Mononuclear cell (primary cell): ENCODE measurements around the gene ATP6AP1. TPM values are rescaled to one million over a fixed set of nuclear protein-coding genes. Genes with fewer than 3 reads are reported as not detected.

ENCODE experiments used
- H3K27me3 ChIP-seq: 2 replicates; pipeline ENCODE4 v1.6.0; 2011; ENCODE audit warnings: low read length, control low read depth; ENCODE audit not compliant: insufficient read depth
- H3K4me1 ChIP-seq: 2 replicates; pipeline ENCODE4 v1.5.1; 2011; ENCODE audit warnings: mild to moderate bottlenecking, low read length, control low read depth; ENCODE audit not compliant: insufficient read depth
- H3K4me3 ChIP-seq: 2 replicates; pipeline ENCODE4 v1.5.1; 2011; ENCODE audit warnings: mild to moderate bottlenecking, low read length, moderate library complexity
- H3K9me3 ChIP-seq: 2 replicates; pipeline ENCODE4 v1.5.1; 2011; ENCODE audit warnings: low read depth, mild to moderate bottlenecking, control low read depth, low read length
- total RNA-seq: library from RNA; depleted of rRNA; stranded (reverse); fragments of >200 nt; gene quantifications from one replicate; pipeline ENCODE4 v1.2.3, GENCODE V29; 2012

Gene ATP6AP1
- total RNA-seq, 1 donor, result 47.9 TPM

DNA sequence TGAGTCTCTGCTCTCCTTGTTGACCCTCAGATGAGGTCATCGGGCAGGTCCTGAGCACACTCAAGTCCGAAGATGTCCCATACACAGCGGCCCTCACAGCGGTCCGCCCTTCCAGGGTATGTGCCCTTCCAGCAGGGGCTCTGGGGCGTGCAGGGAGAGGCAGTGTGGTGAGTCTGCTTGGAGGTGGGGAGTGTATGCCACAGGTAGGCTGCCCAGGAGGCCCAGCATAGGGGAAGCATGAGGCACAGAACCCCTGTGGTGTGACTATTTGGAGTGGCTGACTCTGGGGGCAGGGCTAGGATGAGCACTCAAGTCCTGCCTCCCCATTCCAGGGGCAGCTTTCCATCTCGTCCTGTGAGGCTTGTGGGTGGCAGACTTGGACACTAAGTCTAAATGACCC lies 5.1 kb downstream of the ATP6AP1 start:
- Histone ChIP-seq H3K4me1 (peaks cover 37% of the 10 kb centered on the region), H3K27me3 (no peaks in the 10 kb centered on the region)

DNA sequence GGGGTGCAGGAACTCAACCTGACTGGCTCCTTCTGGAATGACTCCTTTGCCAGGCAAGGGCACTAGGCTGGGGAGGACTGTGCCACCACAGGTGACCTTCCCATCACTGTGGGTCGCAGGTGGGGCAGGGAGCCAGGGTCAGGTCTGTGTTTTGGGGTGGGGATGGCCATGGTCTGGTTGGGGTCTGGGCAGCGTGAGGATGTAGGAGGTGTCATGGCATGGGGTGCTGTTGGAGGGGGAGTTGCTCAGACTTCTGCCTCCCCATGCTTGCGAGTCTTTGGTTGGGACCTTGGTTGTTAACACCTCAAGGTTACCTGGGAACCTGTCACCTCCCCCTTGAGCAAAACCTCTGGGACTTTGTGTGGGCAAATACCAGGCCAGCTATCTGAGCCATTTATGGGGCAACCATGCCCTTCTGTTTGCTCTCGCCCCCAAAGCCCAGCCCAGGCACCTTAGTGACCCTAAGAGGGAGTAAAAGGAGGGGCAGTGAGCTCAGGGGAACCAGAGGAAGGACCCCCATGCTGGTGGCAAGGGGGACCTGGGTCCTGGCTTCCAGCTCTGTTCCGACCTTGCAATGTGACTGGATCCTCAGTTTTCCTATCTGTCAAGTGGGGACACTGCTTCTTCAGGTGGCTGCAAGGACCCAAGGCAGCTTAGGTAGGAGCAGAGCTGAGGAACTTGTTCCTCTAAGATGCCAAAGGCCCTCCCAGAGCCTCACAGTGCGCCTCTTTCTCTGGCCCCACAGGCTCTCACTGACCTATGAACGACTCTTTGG lies 6.1 kb downstream of the ATP6AP1 start:
- Histone ChIP-seq H3K4me1 (peaks cover 34% of the 10 kb centered on the region), H3K4me3 (no peak overlapping the region), H3K9me3 (no peaks in the 10 kb centered on the region), H3K27me3 (no peaks in the 10 kb centered on the region)

More for the DNA sequence above, 5.1 kb downstream of the ATP6AP1 start:
- no peak overlapping the region for H3K4me3 ChIP-seq
- H3K9me3 ChIP-seq, result no peaks in the 10 kb centered on the region

DNA sequence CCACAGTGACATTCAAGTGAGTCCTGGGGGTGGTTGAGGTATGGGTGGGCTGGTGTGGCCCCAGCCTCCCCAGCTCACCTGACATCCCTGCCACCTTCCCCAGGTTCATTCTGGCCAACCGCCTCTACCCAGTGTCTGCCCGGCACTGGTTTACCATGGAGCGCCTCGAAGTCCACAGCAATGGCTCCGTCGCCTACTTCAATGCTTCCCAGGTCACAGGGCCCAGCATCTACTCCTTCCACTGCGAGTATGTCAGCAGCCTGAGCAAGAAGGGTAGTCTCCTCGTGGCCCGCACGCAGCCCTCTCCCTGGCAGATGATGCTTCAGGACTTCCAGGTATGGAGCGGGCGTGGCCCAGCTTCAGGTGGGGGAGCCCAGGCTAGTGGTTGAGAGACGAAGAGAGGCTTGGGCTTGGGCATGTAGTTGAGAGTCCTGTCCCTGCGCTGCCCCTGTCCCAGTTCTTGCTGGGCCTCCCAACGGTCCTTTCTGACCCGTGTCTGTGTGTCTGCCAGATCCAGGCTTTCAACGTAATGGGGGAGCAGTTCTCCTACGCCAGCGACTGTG lies 6.8 kb downstream of the ATP6AP1 start:
- no peaks in the 10 kb centered on the region for H3K27me3 ChIP-seq
- H3K4me3 ChIP-seq, result no peak overlapping the region
- H3K9me3 ChIP-seq, result no peaks in the 10 kb centered on the region
- peaks cover 27% of the 10 kb centered on the region for H3K4me1 ChIP-seq

DNA sequence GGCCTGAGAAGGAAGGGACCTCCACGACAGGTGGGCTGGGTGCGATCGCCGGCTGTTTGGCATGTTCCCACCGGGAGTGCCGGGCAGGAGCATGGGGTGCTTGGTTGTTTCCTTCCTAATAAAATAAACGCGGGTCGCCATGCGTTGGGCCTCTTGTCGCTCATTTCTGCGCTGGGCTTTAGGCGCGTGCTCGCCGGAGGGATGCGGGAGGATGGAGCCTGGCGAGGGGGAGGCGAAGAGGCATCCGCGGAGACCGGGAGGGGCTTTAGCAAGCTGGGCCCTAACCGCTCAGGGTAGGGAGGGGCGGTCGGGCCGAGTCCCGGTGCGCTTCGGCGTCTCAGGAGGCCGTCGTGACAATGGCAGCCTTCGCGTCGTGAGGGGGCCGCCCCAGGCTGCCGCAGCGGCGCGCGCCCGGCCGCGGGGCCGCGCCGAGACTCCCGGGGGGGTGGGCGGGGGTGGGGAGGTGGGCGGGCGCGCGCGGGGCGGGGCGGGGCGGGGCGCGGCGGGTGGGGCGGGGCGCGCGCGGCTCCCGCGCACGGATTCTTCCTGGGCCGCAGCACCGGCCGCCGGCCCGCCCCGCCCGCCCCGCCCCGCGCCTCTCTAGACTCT lies 8.0 kb downstream of the ATP6AP1 start:
- H3K27me3 ChIP-seq, result no peaks in the 10 kb centered on the region
- peak overlapping the region; percentile 45 for H3K4me3 ChIP-seq
- no peaks in the 10 kb centered on the region for H3K9me3 ChIP-seq
- H3K4me1 ChIP-seq, result peaks cover 18% of the 10 kb centered on the region

DNA sequence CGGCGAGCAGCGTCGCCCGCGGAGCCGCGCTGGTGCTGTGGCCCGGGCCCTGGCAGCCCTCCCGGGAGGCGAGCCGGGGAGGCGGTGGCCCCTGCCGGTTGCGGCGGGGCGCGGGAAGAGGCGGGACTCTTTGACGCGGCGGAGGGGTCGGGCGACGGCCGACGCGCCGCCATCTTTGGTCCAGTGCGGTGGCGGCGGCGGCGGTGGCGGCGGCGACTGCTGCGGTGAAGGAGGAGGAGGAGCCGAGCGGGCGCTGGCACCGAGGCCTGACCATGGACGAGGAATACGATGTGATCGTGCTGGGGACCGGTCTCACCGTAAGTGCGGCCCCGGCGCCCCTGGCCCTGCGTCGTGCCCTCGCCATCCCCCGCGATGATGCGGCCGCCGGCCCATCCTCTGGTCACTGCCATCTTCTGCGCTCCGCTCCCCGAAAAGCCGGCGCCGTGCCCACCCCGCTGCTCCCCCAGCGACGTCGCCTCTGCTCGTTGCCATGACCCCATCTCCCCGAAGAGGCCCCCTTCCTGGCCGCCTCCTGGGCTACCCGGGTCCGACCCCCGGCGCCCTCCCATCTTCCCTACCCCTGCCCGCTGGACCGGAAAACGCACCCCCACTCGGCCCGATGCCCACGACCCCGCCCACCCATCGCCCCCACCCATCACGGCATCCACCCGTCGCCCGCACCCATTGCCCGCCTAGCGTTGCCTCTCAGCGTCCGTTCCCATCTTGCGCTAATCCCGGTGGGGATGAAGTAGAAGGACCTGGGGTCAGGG lies 8.7 kb downstream of the ATP6AP1 start, which contains the start of gene GDI1:
TSS of gene GDI1 (plus strand) at position 172 of the 770 bp plus-strand sequence. CDS start at position 273, 101 bp downstream.
- H3K4me3 ChIP-seq, result peak within 1 kb of the TSS; percentile 45
- H3K4me1 ChIP-seq, result peaks cover 18% of the 10 kb centered on the region
- no peaks in the 10 kb centered on the region for H3K27me3 ChIP-seq
- no peaks in the 10 kb centered on the region for H3K9me3 ChIP-seq

DNA sequence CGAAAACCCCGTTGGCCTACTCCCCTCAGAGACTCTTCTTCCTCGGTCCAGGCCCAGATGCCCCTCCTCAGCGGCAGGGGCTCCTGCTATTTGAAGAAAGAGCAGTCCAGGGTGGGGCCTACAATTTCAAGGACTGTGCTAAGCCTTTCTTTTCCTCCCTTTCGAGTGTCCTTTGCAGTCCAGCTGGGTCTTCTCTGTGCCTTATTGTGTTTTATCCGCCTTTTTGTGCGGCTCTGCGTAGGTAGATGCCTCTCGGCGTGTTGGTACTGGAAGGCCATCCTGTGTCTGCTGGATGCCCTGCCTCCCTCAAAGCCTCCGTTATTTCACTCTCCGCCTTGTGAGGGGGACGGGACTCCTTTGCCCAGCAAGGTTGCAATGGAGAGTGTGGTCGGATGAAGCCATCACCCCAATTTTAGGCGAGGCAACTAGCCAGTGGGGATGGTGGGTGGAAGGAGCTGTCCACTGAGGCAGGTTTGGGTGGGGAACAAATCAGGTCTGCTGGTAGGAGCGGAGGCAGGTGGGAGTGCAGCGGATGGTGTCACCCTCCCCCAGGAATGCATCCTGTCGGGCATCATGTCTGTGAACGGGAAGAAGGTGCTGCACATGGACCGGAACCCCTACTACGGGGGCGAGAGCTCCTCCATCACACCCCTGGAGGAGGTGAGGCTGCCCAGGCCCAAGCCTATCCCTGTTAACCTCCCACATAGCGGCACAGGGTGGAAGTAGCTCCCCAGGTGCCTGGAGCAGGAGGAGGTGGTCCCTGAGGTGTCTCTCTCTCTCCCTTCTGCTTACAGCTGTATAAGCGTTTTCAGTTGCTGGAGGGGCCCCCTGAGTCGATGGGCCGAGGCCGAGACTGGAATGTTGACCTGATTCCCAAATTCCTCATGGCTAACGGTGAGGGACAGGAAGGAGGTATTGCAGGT lies 9.8 kb downstream of the ATP6AP1 start:
- Histone ChIP-seq H3K27me3 (no peaks in the 10 kb centered on the region), H3K4me3 (peak overlapping the region; percentile 45), H3K4me1 (peaks cover 19% of the 10 kb centered on the region), H3K9me3 (no peaks in the 10 kb centered on the region)

DNA sequence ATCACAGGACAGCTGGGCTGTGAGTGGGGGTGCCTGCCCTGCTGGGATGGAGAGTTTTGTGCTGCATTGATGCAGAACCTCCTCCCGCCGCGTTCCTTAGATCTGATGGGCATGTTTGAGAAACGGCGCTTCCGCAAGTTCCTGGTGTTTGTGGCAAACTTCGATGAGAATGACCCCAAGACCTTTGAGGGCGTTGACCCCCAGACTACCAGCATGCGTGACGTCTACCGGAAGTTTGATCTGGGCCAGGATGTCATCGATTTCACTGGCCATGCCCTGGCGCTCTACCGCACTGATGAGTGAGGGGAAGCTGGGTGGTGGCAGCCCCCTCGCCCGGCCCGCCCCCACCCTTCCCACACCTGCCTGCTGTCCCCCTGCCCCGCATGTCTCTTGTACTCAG lies 11.4 kb downstream of the ATP6AP1 start:
- Histone ChIP-seq H3K4me1 (peaks cover 29% of the 10 kb centered on the region), H3K27me3 (no peaks in the 10 kb centered on the region), H3K9me3 (no peaks in the 10 kb centered on the region)

DNA sequence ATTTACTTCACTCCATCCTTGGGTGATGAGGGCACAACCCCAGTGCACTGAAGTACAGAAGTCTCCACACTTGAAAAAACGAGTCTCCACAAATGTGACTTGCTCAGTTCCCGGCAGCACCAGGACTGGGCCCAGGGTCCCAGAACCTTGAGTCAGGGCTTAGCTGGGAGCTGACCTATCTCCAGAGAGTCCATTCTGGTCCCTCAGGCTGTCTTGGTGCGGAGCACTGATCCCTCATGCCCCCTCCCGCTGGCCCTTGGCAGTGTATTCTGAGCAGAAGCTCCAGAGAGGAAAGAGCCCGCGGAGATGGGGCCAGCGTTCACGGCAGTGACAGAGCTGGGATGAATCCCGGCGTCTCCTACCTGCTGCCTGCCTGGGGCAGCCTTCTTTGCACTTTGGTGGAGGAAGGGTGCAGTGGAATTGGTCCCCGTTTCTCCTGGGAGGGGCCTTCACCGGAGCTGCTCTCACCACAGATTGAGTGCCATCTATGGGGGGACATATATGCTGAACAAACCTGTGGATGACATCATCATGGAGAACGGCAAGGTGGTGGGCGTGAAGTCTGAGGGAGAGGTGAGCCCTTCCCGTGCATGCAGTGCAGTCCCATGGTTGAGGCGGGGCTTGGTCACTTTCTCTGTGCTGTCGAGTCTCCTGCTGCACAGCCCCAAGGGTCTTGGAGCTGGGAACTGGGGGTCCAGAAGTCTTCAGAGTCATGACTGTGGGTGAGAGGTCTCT lies 12.3 kb downstream of the ATP6AP1 start:
- peaks cover 35% of the 10 kb centered on the region for H3K4me1 ChIP-seq
- no peaks in the 10 kb centered on the region for H3K27me3 ChIP-seq
- H3K9me3 ChIP-seq, result no peaks in the 10 kb centered on the region
- H3K4me3 ChIP-seq, result no peak overlapping the region

More for the DNA sequence above, 11.4 kb downstream of the ATP6AP1 start:
- no peak overlapping the region for H3K4me3 ChIP-seq

DNA sequence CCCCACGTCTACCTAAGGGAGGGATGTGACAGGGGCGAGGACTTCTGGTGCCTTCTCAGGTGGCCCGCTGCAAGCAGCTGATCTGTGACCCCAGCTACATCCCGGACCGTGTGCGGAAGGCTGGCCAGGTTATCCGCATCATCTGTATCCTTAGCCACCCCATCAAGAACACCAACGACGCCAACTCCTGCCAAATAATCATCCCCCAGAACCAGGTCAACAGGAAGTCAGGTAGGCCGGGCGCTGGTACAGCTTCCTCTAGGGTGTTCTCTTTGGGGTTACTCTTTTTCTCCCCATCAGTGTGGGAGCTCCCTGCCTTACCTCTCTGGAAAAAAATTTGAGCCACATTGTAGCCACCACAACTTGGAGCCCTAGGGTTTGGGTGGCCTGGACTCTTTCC lies 13.1 kb downstream of the ATP6AP1 start:
- Histone ChIP-seq H3K27me3 (no peaks in the 10 kb centered on the region), H3K4me3 (no peak overlapping the region), H3K4me1 (peaks cover 30% of the 10 kb centered on the region), H3K9me3 (no peaks in the 10 kb centered on the region)

DNA sequence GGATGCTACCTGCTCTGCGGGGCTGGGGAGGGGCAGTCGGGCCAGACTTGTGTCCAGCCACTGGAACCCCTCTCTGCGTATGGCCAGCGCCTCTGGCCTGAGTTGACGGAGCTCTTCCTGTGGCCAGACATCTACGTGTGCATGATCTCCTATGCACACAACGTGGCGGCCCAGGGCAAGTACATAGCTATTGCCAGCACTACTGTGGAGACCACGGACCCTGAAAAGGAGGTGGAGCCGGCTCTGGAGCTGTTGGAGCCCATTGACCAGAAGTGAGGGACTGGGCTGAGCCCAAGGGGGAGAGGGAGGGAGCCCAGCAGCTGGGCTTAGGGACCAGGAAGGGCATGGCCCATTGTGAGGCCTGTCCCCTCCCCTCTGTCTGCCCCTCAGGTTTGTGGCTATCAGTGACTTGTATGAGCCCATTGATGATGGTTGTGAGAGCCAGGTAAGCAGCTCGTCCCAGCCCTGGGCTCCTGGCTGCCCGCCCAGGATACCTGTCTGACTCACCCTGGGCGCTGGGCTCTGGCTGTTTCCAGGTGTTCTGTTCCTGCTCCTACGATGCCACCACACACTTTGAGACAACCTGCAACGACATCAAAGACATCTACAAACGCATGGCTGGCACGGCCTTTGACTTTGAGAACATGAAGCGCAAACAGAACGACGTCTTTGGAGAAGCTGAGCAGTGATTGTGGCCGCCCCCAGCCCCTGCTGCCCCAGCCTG lies 13.7 kb downstream of the ATP6AP1 start:
- H3K4me1 ChIP-seq, result peaks cover 30% of the 10 kb centered on the region
- H3K4me3 ChIP-seq, result no peak overlapping the region
- no peaks in the 10 kb centered on the region for H3K9me3 ChIP-seq
- H3K27me3 ChIP-seq, result no peaks in the 10 kb centered on the region

DNA sequence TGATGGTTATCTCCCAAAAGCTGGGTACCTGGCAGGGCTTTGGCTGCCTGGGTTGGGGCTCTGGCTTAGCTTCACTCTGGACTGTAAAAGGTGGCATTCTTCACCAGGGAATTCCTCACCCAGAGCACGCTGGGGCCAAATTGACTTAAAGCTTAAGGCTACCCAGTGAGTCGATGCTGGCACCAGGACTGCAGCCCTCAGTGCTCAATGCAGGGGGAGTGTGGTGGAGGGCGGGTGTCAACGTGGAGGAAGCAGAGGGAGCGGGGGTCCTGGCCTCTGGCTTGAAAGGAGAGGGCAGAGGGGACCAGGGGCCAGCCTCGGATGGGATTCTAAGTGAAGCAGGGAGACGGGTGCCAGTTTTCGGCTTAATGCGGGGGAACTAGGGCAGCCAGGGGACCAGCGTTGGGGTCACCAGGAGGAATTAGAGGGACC lies 15.0 kb downstream of the ATP6AP1 start:
- no peaks in the 10 kb centered on the region for H3K27me3 ChIP-seq
- no peak overlapping the region for H3K4me3 ChIP-seq
- no peaks in the 10 kb centered on the region for H3K9me3 ChIP-seq
- H3K4me1 ChIP-seq, result peaks cover 21% of the 10 kb centered on the region

DNA sequence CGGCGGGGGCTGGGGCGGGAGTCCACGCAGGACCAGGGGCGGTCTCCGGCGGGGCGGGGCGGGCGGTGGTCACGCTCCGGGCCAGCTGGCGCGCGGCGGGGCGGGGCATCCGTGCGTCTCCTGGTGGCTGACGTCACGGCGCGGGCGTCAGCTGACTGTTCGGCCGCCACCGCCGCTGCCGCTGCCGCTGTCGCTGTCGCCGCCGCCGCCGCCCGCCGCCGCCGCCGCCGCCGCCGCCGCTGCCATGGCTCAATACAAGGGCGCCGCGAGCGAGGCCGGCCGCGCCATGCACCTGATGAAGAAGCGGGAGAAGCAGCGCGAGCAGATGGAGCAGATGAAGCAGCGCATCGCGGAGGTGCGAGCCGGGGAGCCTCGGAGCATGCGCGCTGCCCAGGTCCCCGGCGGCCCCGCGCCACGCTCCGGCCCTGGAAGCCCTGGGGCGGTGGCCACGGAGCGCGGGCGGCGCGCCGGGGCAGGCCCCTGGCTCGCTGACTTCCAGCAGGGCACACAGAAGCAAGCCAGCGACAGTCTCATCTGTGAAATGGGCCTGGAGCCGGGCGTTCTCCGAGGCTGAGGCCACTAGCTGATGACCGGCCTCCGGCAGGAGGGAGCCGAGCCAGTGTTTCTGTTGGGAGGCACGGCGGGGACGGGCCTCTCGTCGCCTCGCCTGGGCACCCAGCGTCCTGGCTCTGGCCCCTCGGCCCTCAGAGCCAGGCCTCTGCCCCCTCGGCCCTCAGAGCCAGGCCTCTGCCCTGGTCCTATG lies 15.7 kb downstream of the ATP6AP1 start, which contains the start of gene FAM50A:
TSS of gene FAM50A (plus strand) at position 150 of the 763 bp plus-strand sequence. CDS start at position 245, 95 bp downstream.
- Histone ChIP-seq H3K27me3 (no peaks in the 10 kb centered on the region), H3K9me3 (no peaks in the 10 kb centered on the region), H3K4me3 (peak within 1 kb of the TSS; percentile 36), H3K4me1 (peaks cover 18% of the 10 kb centered on the region)
